K562 (cell line): Measurements from ENCODE around the gene ZSWIM4. TPM values are rescaled to one million over a fixed set of nuclear protein-coding genes. Genes with fewer than 3 reads are reported as not detected.

ENCODE experiments used
- ATAC-seq: fragments of 200-7000 bp; cut with Tn5 transposase; 3 replicates; pipeline ENCODE4 v1.9.1; 2020; ENCODE audit warnings: moderate library complexity
- BruUV-seq: library from RNA; stranded (reverse); fragments of 400-500 nt; replicated peaks from 2 replicates; lab custom pipeline; 2021; lab: Mats Ljungman, UMichigan
- CTCF ChIA-PET: fragments of 300-600 bp; formaldehyde crosslinking; extraction: SDS; loops from one replicate; lab custom pipeline; 2021; ENCODE audit warnings: low intra/inter-chr PET ratio; lab: Yijun Ruan, JAX
- POLR2A ChIA-PET: fragments of 300-600, 350-650 bp; sonication (Branson Sonifier 250); formaldehyde crosslinking; extraction: SDS; loops from one replicate; lab custom pipeline; 2021; ENCODE audit warnings: antibody characterized with exemption, inconsistent platforms; lab: Yijun Ruan, JAX
- DNase-seq, 4 experiments: peaks; one replicate each; pipeline versions ENCODE4 v3.0.0 to v3.0.0-alpha.2; 2011 to 2018; ENCODE audit warnings: low spot score in 3 of 4, mixed read lengths in 3 of 4; ENCODE audit errors: extremely low read depth in 1 of 4
- FAIRE-seq: peaks from 2 replicates; lab custom pipeline; 2011; peaks lifted over from hg19 to GRCh38; lab: Jason Lieb, UNC
- H2AFZ ChIP-seq: 2 replicates; pipeline ENCODE4 v1.6.0; 2011; ENCODE audit warnings: low read depth, low read length, control low read depth, inconsistent platforms
- H3K27ac ChIP-seq: fragments of 200-600 bp; 3 replicates; pipeline ENCODE4 v1.8.0; 2011; ENCODE audit warnings: low read depth, mild to moderate bottlenecking, control low read depth, inconsistent platforms, low read length, moderate library complexity, mixed read lengths; ENCODE audit errors: extremely low read depth
- H3K27me3 ChIP-seq, 2 experiments: fragments of 300-600 bp in 1 of 2; 2 replicates in 1 of 2; 3 replicates in 1 of 2; pipeline versions ENCODE4 v1.6.0 to v1.8.0; 2011; ENCODE audit warnings: inconsistent platforms in 2 of 2, low read length in 2 of 2, mild to moderate bottlenecking in 1 of 2, mixed read lengths in 1 of 2, moderate library complexity in 1 of 2; ENCODE audit not compliant: control insufficient read depth in 2 of 2, insufficient read depth in 2 of 2
- H3K36me3 ChIP-seq: fragments of 300-600 bp; 3 replicates; pipeline ENCODE4 v1.8.0; 2011; ENCODE audit warnings: mild to moderate bottlenecking, low read length, inconsistent platforms; ENCODE audit not compliant: control insufficient read depth, insufficient read depth
- H3K4me1 ChIP-seq, 2 experiments: fragments of 200-600 bp in 1 of 2; replicated peaks in 1 of 2; 2 replicates in 1 of 2; 3 replicates in 1 of 2; pipeline versions ENCODE4 v1.5.1 to v1.8.0; 2011; ENCODE audit warnings: inconsistent platforms in 2 of 2, low read length in 2 of 2, mild to moderate bottlenecking in 1 of 2, mixed read lengths in 1 of 2, moderate library complexity in 1 of 2; ENCODE audit not compliant: control insufficient read depth in 2 of 2, insufficient read depth in 2 of 2
- H3K4me2 ChIP-seq: 2 replicates; pipeline ENCODE4 v1.6.1; 2011; ENCODE audit warnings: low read length, control low read depth, inconsistent platforms, mixed read lengths; ENCODE audit not compliant: insufficient read depth
- H3K4me3 ChIP-seq: fragments of 200-600 bp; sonication (generic), shearing (Covaris generic); 2 replicates; pipeline ENCODE4 v1.5.1; 2016; ENCODE audit warnings: control low read depth, inconsistent platforms
- H3K79me2 ChIP-seq: fragments of 200-600 bp; 3 replicates; pipeline ENCODE4 v1.8.0; 2011; ENCODE audit warnings: low read length, inconsistent platforms; ENCODE audit not compliant: control insufficient read depth, insufficient read depth
- H3K9ac ChIP-seq, 2 experiments: 2 replicates each; pipeline versions ENCODE4 v1.6.0 to v1.6.1; 2011; ENCODE audit warnings: low read depth in 2 of 2, low read length in 2 of 2, control low read depth in 1 of 2, inconsistent platforms in 1 of 2, mild to moderate bottlenecking in 1 of 2, mixed read lengths in 1 of 2; ENCODE audit not compliant: insufficient read depth in 1 of 2
- H3K9me1 ChIP-seq: one replicate; pipeline ENCODE4 v1.6.0; 2011; ENCODE audit warnings: inconsistent platforms, mild to moderate bottlenecking, low read length, moderate library complexity; ENCODE audit not compliant: control insufficient read depth, insufficient read depth
- H3K9me3 ChIP-seq: replicated peaks from 2 replicates; pipeline ENCODE4 v1.5.1; 2011; ENCODE audit warnings: low read depth, low read length, inconsistent platforms; ENCODE audit not compliant: control insufficient read depth, insufficient read depth
- H4K20me1 ChIP-seq: replicated peaks from 2 replicates; pipeline ENCODE4 v1.6.1; 2011; ENCODE audit warnings: low read length, inconsistent platforms, mixed read lengths; ENCODE audit not compliant: control insufficient read depth, insufficient read depth
- ESRRA ChIP-seq: fragments of 450-650 bp; IDR thresholded peaks from 2 replicates; pipeline ENCODE4 v1.6.1; 2014; ENCODE audit warnings: low read depth, mild to moderate bottlenecking, moderate library complexity, borderline replicate concordance
- MTA1 ChIP-seq: fragments of 450-650 bp; IDR thresholded peaks from 2 replicates; pipeline ENCODE4 v1.6.1; 2017; ENCODE audit warnings: borderline replicate concordance
- NCOR1 ChIP-seq: fragments of 450-650 bp; IDR thresholded peaks from 2 replicates; pipeline ENCODE4 v1.6.1; 2016; ENCODE audit warnings: mild to moderate bottlenecking, moderate library complexity
- SLC30A9 ChIP-seq: fragments of 250-450 bp; sonication (Bioruptor Pico); IDR thresholded peaks from 2 replicates; pipeline ENCODE4 v1.8.0; 2022; ENCODE audit warnings: mild to moderate bottlenecking, moderate library complexity
- SMARCA5 ChIP-seq: fragments of 450-650 bp; IDR thresholded peaks from 2 replicates; pipeline ENCODE4 v1.6.1; 2016
- ZBTB7A ChIP-seq: IDR thresholded peaks from 2 replicates; pipeline ENCODE4 v1.6.1; 2011; ENCODE audit warnings: low read depth, mild to moderate bottlenecking, low read length, moderate library complexity, borderline replicate concordance; ENCODE audit not compliant: control insufficient read depth
- ZNF134 ChIP-seq: fragments of 250-450 bp; sonication (Bioruptor Pico); conservative IDR thresholded peaks from 2 replicates; pipeline ENCODE4 v1.4.0; 2020
- WGBS: fragments of 100-300 bp; shearing (Covaris generic); methylation state at CpG from one replicate; pipeline ENCODE4 v1.1.6; 2016; ENCODE audit warnings: low coverage, mixed read lengths; ENCODE audit not compliant: insufficient coverage; ENCODE audit errors: missing lambda C conversion rate; 5-methylcytosine and 5-hydroxymethylcytosine counted together
- in situ Hi-C: fragments of 300-500 bp; cut with MboI; formaldehyde crosslinking; loops from 4 replicates; pipeline ENCODE4 v1.15.0; 2018; ENCODE audit warnings: inconsistent platforms, mixed read lengths
- intact Hi-C: fragments of 100-400 bp; cut with micrococcal nuclease; formaldehyde crosslinking; loops from 2 replicates; pipeline ENCODE4 v1.14.2; 2022
- polyA plus RNA-seq, 8 experiments: library from polyadenylated mRNA; depleted of rRNA in 4 of 8; stranded (reverse) in 5 of 8; unstranded in 3 of 8; fragments of >200 nt; fragmentation: Nextera tagmentation in 2 of 8; fragmentation: Illumina TruSeq in 1 of 8; extraction: Ambion mirVana in 2 of 8; extraction: Trizol in 1 of 8; gene quantifications; 2 replicates each; pipeline versions ENCODE4 v1.2.1 to v1.2.3, GENCODE V29; 2011 to 2014; ENCODE audit warnings: inconsistent platforms in 1 of 8, missing spikeins in 1 of 8
- total RNA-seq, 7 experiments: library from RNA; depleted of rRNA in 6 of 7; stranded (reverse); fragments of >200 nt in 6 of 7; fragmentation: Illumina TruSeq in 2 of 7; extraction: Trizol in 2 of 7; gene quantifications; 2 replicates each; pipeline versions ENCODE4 v1.2.1 to v1.2.3, GENCODE V29; 2011 to 2021; ENCODE audit warnings: low replicate concordance in 1 of 7
- TF ChIP-seq, protein P1 (sequence below), 2 experiments: fragments of 450-650 bp in 1 of 2; IDR thresholded peaks; 2 replicates each; pipeline ENCODE4 v1.6.1; 2011 to 2017; ENCODE audit warnings: low read depth in 2 of 2, antibody characterized with exemption in 1 of 2, borderline replicate concordance in 1 of 2, low read length in 1 of 2, mild to moderate bottlenecking in 1 of 2, mixed read lengths in 1 of 2; ENCODE audit not compliant: control insufficient read depth in 1 of 2
- TF ChIP-seq, protein P2 (sequence below): fragments of 200-800 bp; sonication (Bioruptor generic); IDR thresholded peaks from 2 replicates; pipeline ENCODE4 v1.6.1; 2017; ENCODE audit warnings: missing genetic modification characterization, missing compliant biosample characterization
- TF ChIP-seq, protein P3 (sequence below): sonication (generic); formaldehyde crosslinking; IDR thresholded peaks from 2 replicates; pipeline ENCODE4 v1.8.1; 2023; ENCODE audit warnings: mild to moderate bottlenecking, missing genetic modification reagents
- TF ChIP-seq, protein P4 (sequence below): sonication (generic); formaldehyde crosslinking; IDR thresholded peaks from 2 replicates; pipeline ENCODE4 v1.8.0; 2023; ENCODE audit warnings: mild to moderate bottlenecking, missing genetic modification reagents

ZSWIM4 gene
- total and polyA plus RNA-seq, 9 of the 15 experiments (the other 6 are each of a cell fraction or from before 2014, with no cell fraction given), result 0.25 to 3.7 (median 0.79) TPM; not detected in 2

DNA sequence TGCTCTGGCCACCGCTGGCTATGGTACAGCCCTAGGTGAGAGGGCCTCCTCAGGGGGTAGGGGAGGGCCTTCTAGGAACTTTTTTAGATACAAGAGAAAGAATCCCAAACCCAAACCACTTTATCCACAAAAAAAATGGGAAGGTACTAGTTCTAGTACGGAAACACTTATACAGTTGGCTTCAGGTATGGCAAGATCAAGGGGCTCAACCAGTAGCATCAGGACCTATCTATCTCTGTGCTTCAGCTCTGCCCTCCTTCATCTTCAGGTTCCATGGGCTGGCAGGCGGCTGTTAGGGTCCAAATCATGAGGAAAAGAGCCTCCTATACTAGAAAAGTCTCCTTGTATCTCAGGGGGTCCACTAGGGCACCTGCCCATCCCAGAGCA, 29.2 kb upstream of the ZSWIM4 start:
- peaks cover 7 to 43% of the 10 kb centered on the region in 2 experiments; a peak in 3 of 5 replicates for H3K4me1 ChIP-seq
- POLR2A ChIA-PET, result no interaction called here
- WGBS, result 94% methylated on average over 3 of the region's 3 CpGs
- no peaks in the 10 kb centered on the region for H3K27me3 ChIP-seq
- no peak overlapping the region for H3K4me3 ChIP-seq
- in situ Hi-C loops, result no loop called here
- H3K4me2 ChIP-seq, result no peak overlapping the region
- BruUV-seq, result no TSS peak
- H3K9ac ChIP-seq, result peak overlapping the region in 1 of 2 experiments; percentile 97; a peak in 2 of 4 replicates
- no peaks in the 10 kb centered on the region for H3K9me1 ChIP-seq
- DNase-seq, result no peak
- no peaks in the 10 kb centered on the region for H3K9me3 ChIP-seq
- H3K27ac ChIP-seq, result no peak overlapping the region
- H3K36me3 ChIP-seq, result peaks cover 60% of the 10 kb centered on the region; the same call in 1 of the 3 replicates
- H2AFZ ChIP-seq, result no peak overlapping the region
- CTCF ChIA-PET, result no interaction called here
- no peaks in the 10 kb centered on the region for H4K20me1 ChIP-seq
- intact Hi-C loops, result no loop called here
- no peak for ATAC-seq
- peaks cover 28% of the 10 kb centered on the region for H3K79me2 ChIP-seq
- FAIRE-seq, result no peak
- no peak for TF ChIP-seq NCOR1
- TF ChIP-seq, protein P1, sequence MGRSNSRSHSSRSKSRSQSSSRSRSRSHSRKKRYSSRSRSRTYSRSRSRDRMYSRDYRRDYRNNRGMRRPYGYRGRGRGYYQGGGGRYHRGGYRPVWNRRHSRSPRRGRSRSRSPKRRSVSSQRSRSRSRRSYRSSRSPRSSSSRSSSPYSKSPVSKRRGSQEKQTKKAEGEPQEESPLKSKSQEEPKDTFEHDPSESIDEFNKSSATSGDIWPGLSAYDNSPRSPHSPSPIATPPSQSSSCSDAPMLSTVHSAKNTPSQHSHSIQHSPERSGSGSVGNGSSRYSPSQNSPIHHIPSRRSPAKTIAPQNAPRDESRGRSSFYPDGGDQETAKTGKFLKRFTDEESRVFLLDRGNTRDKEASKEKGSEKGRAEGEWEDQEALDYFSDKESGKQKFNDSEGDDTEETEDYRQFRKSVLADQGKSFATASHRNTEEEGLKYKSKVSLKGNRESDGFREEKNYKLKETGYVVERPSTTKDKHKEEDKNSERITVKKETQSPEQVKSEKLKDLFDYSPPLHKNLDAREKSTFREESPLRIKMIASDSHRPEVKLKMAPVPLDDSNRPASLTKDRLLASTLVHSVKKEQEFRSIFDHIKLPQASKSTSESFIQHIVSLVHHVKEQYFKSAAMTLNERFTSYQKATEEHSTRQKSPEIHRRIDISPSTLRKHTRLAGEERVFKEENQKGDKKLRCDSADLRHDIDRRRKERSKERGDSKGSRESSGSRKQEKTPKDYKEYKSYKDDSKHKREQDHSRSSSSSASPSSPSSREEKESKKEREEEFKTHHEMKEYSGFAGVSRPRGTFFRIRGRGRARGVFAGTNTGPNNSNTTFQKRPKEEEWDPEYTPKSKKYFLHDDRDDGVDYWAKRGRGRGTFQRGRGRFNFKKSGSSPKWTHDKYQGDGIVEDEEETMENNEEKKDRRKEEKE (IDR thresholded peaks at IDR 0.05; ENCODE audit: borderline replicate concordance in 1 of 2, control insufficient read depth in 1 of 2, low read depth in 2 of 2, low read length in 1 of 2), result no peak
- TF ChIP-seq, protein P2, sequence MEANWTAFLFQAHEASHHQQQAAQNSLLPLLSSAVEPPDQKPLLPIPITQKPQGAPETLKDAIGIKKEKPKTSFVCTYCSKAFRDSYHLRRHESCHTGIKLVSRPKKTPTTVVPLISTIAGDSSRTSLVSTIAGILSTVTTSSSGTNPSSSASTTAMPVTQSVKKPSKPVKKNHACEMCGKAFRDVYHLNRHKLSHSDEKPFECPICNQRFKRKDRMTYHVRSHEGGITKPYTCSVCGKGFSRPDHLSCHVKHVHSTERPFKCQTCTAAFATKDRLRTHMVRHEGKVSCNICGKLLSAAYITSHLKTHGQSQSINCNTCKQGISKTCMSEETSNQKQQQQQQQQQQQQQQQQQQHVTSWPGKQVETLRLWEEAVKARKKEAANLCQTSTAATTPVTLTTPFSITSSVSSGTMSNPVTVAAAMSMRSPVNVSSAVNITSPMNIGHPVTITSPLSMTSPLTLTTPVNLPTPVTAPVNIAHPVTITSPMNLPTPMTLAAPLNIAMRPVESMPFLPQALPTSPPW (CRISPR knock-in tag), result no peak
- no peak for TF ChIP-seq ZNF134 (CRISPR knock-in tag)
- no peak for TF ChIP-seq SMARCA5
- TF ChIP-seq, protein P3, sequence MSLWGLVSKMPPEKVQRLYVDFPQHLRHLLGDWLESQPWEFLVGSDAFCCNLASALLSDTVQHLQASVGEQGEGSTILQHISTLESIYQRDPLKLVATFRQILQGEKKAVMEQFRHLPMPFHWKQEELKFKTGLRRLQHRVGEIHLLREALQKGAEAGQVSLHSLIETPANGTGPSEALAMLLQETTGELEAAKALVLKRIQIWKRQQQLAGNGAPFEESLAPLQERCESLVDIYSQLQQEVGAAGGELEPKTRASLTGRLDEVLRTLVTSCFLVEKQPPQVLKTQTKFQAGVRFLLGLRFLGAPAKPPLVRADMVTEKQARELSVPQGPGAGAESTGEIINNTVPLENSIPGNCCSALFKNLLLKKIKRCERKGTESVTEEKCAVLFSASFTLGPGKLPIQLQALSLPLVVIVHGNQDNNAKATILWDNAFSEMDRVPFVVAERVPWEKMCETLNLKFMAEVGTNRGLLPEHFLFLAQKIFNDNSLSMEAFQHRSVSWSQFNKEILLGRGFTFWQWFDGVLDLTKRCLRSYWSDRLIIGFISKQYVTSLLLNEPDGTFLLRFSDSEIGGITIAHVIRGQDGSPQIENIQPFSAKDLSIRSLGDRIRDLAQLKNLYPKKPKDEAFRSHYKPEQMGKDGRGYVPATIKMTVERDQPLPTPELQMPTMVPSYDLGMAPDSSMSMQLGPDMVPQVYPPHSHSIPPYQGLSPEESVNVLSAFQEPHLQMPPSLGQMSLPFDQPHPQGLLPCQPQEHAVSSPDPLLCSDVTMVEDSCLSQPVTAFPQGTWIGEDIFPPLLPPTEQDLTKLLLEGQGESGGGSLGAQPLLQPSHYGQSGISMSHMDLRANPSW, result no peak
- TF ChIP-seq, protein P4, sequence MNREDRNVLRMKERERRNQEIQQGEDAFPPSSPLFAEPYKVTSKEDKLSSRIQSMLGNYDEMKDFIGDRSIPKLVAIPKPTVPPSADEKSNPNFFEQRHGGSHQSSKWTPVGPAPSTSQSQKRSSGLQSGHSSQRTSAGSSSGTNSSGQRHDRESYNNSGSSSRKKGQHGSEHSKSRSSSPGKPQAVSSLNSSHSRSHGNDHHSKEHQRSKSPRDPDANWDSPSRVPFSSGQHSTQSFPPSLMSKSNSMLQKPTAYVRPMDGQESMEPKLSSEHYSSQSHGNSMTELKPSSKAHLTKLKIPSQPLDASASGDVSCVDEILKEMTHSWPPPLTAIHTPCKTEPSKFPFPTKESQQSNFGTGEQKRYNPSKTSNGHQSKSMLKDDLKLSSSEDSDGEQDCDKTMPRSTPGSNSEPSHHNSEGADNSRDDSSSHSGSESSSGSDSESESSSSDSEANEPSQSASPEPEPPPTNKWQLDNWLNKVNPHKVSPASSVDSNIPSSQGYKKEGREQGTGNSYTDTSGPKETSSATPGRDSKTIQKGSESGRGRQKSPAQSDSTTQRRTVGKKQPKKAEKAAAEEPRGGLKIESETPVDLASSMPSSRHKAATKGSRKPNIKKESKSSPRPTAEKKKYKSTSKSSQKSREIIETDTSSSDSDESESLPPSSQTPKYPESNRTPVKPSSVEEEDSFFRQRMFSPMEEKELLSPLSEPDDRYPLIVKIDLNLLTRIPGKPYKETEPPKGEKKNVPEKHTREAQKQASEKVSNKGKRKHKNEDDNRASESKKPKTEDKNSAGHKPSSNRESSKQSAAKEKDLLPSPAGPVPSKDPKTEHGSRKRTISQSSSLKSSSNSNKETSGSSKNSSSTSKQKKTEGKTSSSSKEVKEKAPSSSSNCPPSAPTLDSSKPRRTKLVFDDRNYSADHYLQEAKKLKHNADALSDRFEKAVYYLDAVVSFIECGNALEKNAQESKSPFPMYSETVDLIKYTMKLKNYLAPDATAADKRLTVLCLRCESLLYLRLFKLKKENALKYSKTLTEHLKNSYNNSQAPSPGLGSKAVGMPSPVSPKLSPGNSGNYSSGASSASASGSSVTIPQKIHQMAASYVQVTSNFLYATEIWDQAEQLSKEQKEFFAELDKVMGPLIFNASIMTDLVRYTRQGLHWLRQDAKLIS, result no peak
- TF ChIP-seq SLC30A9, result no peak
- TF ChIP-seq ESRRA, result no peak
- no peak for TF ChIP-seq ZBTB7A
- TF ChIP-seq MTA1, result no peak
